HG03469 (cell line): Measurements from ENCODE around the gene PSAPL1.

Source experiments
- ATAC-seq: cut with Tn5 transposase; IDR thresholded peaks from one replicate; pipeline ENCODE4 v1.9.1; 2021; ENCODE audit warnings: mild to moderate bottlenecking, moderate library complexity, moderate number of reproducible peaks; ENCODE audit not compliant: unreplicated experiment

The PSAPL1 gene, protein sequence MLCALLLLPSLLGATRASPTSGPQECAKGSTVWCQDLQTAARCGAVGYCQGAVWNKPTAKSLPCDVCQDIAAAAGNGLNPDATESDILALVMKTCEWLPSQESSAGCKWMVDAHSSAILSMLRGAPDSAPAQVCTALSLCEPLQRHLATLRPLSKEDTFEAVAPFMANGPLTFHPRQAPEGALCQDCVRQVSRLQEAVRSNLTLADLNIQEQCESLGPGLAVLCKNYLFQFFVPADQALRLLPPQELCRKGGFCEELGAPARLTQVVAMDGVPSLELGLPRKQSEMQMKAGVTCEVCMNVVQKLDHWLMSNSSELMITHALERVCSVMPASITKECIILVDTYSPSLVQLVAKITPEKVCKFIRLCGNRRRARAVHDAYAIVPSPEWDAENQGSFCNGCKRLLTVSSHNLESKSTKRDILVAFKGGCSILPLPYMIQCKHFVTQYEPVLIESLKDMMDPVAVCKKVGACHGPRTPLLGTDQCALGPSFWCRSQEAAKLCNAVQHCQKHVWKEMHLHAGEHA

GRCh38 chr4:7434766-7435150 lies at the start of gene PSAPL1:
TSS of gene PSAPL1 (minus strand) at chr4:7434930. CDS start at chr4:7434879, 51 bp downstream.
- ATAC-seq, result no peak

DNA sequence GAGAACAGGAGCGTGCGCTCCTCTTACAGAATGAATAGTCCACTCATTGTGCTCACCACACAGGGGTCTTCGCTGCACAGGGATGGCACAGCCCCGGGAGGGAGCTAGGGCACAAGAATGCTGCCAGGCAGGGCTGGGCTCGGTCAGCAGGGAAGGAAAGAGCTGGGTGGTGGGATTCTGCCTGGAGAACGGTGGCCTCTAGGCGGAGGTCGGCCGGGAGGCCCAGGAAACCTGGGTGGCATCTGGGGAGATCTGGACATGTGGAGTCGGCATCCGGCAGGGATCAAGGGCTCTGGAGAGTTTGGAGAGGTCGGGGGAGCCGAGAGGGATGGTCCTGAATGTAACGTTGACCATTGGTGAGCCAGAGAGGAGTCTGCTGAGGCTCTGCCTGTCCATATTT lies 46.5 kb upstream of the PSAPL1 start:
- ATAC-seq, result no peak

DNA sequence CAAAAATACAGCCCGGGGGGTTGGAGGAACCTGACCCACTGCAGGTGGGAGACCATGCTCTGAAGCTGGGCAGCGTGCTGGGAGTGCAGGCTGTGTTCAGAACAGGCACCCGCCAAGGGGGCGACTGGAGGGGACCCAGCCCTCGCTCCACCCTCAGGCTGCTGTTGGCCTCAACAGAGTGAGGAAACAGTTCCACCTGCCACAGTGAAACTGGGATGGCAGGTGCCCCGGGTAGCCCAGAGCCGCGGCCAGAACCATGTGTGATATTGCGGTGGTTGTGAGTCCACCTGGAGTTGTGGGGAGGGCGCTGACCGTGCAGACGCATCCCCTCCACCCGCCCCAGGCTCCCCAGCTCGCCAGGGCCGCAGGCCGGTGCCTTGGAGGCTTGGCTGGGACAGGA lies 45.7 kb upstream of the PSAPL1 start:
- ATAC-seq, result no peak

- no peak for ATAC-seq
Observed at GRCh38 chr4:7478665-7479064, 43.9 kb upstream of the PSAPL1 start.

DNA sequence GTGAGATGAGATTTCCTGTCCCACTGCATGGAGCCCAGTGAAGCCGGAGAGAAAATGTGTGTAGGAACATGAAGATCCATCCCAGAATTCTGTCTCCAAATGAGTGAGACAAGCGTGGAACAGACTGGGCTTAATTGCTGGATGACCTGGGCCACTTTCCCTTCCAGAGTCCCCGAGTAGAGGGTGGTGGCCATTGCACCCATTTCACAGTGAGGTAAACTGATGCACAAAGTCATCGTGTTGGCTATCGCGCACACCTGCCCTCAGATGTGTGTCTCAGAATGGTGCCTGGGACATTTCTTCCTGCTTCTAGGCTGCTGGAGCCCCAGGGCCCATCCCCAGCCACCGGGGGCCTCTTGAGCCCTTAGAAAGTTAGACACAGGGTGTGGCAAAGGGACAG lies 43.0 kb upstream of the PSAPL1 start:
- no peak for ATAC-seq

DNA sequence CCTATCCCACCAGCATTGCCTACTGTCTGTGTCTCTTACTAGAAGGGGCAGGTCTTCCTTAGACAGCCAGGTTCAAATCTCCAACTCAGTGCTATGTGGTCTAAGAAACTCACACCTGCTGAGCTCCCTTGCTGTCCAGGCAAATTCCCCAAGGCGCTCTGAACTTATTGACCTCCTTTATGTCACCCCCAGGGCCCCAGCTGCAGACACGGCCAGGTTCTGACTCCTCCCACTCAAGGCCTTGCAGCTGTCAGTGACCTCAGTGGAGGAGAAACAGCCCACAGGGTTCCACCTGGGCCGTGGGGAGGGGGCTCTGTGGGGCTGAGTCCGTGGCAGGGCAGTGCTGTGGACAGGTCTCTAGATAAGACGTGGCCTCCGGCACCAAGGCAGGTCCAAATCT lies 42.1 kb upstream of the PSAPL1 start:
- ATAC-seq, result no peak

- ATAC-seq, result no peak
Observed at GRCh38 chr4:7475207-7475606, 40.5 kb upstream of the PSAPL1 start.

GRCh38 chr4:7474320-7474719 lies 39.6 kb upstream of the PSAPL1 start:
- ATAC-seq, result no peak

GRCh38 chr4:7473081-7473480 lies 38.4 kb upstream of the PSAPL1 start:
- no peak for ATAC-seq

DNA sequence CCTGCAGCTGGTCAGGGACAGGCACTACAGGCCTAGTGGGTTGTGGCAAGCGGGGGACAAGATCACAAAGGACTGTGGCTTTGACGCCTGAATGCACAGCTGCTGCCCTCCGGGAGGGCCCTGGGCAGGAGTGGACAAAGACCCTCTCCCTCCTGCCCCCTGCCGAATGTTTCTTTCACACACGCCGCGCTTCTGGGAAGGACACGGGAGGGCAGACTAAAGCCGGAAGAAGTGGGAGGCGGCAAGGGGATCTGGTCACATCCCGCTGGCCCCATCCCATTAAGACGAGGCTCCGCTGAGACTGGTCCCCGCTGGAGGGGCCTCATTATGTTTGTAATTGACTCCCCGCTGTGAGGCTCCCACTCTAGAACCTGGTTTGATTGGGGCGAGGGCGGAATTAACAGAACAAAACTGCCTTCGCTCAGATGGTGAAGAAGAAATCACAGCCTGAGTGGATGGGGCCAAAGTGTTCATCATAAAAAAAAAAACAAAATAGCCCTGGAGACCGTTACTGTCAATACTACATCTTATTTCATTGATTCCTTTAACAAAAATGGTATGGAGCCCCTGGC lies 37.8 kb upstream of the PSAPL1 start:
- no peak for ATAC-seq

DNA sequence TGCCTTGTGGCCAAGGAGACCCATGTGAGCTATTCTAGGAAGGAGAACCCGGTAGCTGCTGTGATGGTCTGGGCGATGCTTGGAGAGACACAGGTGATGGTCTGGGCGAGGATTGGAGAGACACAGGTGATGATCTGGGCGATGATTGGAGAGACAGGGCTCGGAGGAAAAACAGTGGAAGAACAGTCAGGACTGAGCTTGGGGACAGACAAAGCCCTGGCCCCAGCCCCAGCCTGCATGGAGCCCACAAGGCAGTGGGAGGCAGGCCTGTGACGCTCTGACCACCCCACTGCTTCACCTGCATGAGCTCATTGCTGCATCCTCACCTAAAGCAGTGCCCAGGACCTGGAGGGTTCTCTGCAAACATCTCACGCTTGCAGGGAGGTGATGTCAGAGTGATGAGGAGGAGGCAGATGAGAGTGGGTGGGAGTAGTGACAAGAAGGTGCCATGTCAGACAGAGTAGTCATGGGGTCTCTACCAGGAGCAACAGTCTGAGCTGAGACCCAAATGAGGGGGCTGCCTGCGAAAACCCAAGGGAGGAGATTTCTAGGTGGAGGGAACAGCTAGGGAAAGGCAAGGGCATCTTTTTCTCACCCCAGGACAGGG lies 35.9 kb upstream of the PSAPL1 start:
- ATAC-seq, result no peak

DNA sequence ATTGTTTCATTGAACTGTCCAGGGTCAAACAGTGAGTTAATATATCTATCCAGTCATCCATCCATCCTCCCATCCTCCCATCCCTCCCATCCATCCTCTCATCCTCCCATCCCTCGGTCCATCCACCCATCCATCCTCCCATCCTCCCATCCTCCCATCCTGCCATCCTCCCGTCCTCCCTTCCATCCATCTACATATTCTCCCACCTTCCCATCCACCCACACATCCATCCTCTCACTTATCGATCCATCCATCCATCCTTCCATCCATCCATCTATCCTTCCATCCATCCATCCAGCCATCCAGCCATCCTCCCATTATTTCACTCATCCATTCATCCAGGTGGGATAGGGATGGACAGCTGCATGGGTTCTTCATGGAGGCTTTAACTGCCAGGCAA lies 35.4 kb upstream of the PSAPL1 start:
- no peak for ATAC-seq

GRCh38 chr4:7469023-7469422 lies 34.3 kb upstream of the PSAPL1 start:
- ATAC-seq, result no peak

DNA sequence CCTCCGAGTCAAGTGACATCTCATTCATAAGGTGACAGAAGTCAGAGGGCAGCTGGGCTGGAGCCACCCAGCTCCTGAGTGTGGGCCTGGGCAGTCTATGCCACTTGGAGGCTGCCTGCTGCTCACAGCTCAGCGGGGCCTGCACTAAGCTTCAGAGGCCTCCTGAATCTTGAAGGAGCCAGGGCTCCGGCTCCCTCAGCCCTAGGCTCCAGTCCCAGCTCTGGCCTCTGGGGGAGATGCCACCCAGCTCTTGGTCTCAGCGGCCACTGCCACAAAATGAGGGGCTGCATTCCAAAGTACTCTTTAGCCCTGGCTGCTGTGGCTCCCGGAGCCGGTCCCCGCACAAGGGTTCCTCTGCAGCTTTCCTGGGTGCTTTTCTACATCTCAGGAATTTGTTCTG lies 32.7 kb upstream of the PSAPL1 start:
- no peak for ATAC-seq

- ATAC-seq, result no peak
Observed at GRCh38 chr4:7466904-7467303, 32.2 kb upstream of the PSAPL1 start.

GRCh38 chr4:7466215-7466614 lies 31.5 kb upstream of the PSAPL1 start:
- ATAC-seq, result no peak

DNA sequence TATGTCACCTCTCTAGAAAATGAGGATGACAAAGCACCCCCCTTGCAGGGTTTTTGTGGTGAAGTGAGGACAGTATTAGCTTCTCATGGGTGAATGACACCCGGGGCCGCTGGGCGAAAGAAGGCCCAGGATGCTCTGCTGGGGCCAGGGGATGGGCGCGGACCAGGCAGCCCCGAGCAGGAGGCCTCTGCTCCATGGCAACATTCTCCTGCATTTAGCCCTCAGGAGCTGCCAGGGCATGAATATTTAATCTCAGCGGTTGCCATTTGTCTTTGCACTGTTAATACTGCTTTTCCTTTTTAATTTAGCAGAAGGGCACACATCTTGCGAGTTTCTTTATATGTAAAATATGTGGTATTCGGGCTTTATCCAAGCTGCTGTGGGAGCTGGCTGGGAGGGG lies 30.3 kb upstream of the PSAPL1 start:
- no peak for ATAC-seq

DNA sequence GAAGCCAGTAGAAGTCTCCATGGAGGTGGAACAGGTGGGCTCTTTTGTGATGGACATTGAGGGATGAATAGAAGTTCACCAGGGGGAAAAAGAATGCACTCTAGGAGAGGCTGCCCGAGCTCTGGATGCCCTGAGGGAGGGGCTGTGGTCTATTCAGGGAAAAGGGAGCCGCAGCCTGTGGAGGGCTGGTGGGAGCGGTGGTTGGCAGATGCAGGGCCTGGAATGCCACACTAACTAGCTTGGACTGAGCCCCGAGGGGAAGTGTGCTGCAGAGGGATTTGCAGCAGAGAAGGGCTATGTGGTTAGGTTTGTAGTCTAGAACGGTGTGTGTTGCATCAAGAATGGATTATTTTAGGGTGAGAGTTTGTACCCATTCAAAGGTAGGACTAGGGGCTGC lies 29.5 kb upstream of the PSAPL1 start:
- no peak for ATAC-seq

GRCh38 chr4:7463566-7464258 lies 29.0 kb upstream of the PSAPL1 start:
- ATAC-seq, result no peak

- no peak for ATAC-seq
Observed at GRCh38 chr4:7462509-7462971, 27.8 kb upstream of the PSAPL1 start.

- ATAC-seq, result no peak
Observed at GRCh38 chr4:7461230-7461629, 26.5 kb upstream of the PSAPL1 start.
